CD14-positive monocyte (primary cell): ENCODE measurements around the gene INPP4A. TPM values are rescaled to one million over a fixed set of nuclear protein-coding genes. Genes with fewer than 3 reads are reported as not detected.

Experiments used
- DNase-seq, 3 donors: peaks; one replicate each; pipeline ENCODE4 v3.0.0-alpha.2; 2011 to 2022
- H2AFZ ChIP-seq: 2 replicates; pipeline ENCODE4 v1.6.0; 2012; ENCODE audit warnings: mild to moderate bottlenecking, low read depth, low read length, inconsistent platforms; ENCODE audit not compliant: insufficient read depth, poor library complexity, severe bottlenecking
- H3K27ac ChIP-seq, 2 donors: 1 replicate in 1 of 2; 2 replicates in 1 of 2; pipeline ENCODE4 v1.5.1; 2012 to 2013; ENCODE audit warnings: low read length in 2 of 2, control low read depth in 1 of 2, inconsistent platforms in 1 of 2, low read depth in 1 of 2, mild to moderate bottlenecking in 1 of 2
- H3K27me3 ChIP-seq, 2 donors: one replicate each; pipeline versions ENCODE4 v1.6.0 to v1.6.1; 2011 to 2013; ENCODE audit warnings: low read length in 2 of 2; ENCODE audit not compliant: control insufficient read depth in 2 of 2, insufficient read depth in 2 of 2
- H3K36me3 ChIP-seq, 2 donors: replicated peaks in 1 of 2; 1 replicate in 1 of 2; 2 replicates in 1 of 2; pipeline versions ENCODE4 v1.5.1 to v1.6.1; 2012 to 2013; ENCODE audit warnings: low read length in 2 of 2, control low read depth in 1 of 2, inconsistent platforms in 1 of 2, mild to moderate bottlenecking in 1 of 2; ENCODE audit not compliant: insufficient read depth in 2 of 2, control insufficient read depth in 1 of 2
- H3K4me1 ChIP-seq, 2 donors: 1 replicate in 1 of 2; 2 replicates in 1 of 2; pipeline versions ENCODE4 v1.5.1 to v1.6.1; 2012 to 2013; ENCODE audit warnings: low read length in 2 of 2, control low read depth in 1 of 2, inconsistent platforms in 1 of 2, mild to moderate bottlenecking in 1 of 2, moderate library complexity in 1 of 2; ENCODE audit not compliant: insufficient read depth in 2 of 2, control insufficient read depth in 1 of 2
- H3K4me2 ChIP-seq: replicated peaks from 2 replicates; pipeline ENCODE3; 2012; ENCODE audit warnings: low read length, moderate library complexity, mild to moderate bottlenecking; ENCODE audit not compliant: poor library complexity, severe bottlenecking; ENCODE audit errors: extremely low read depth
- H3K4me3 ChIP-seq, 3 experiments: fragments of 200-600 bp in 1 of 3; sonication (generic) in 1 of 3; replicated peaks in 1 of 3; 1 replicate in 2 of 3; 2 replicates in 1 of 3; pipeline ENCODE4 v1.5.1; 2011 to 2013; ENCODE audit warnings: low read length in 3 of 3, mild to moderate bottlenecking in 3 of 3, control low read depth in 2 of 3, low read depth in 2 of 3, inconsistent platforms in 1 of 3, moderate library complexity in 1 of 3
- H3K79me2 ChIP-seq: 2 replicates; pipeline ENCODE4 v1.6.0; 2012; ENCODE audit warnings: mild to moderate bottlenecking, control low read depth, inconsistent platforms, low read length, moderate library complexity; ENCODE audit not compliant: insufficient read depth
- H3K9ac ChIP-seq: 2 replicates; pipeline ENCODE4 v1.6.0; 2017; ENCODE audit warnings: low read length, mild to moderate bottlenecking; ENCODE audit not compliant: insufficient read depth, poor library complexity, severe bottlenecking
- H3K9me3 ChIP-seq, 2 donors: replicated peaks in 1 of 2; 1 replicate in 1 of 2; 2 replicates in 1 of 2; pipeline versions ENCODE4 v1.5.1 to v1.6.1; 2012 to 2013; ENCODE audit warnings: low read length in 2 of 2, control low read depth in 1 of 2; ENCODE audit not compliant: control insufficient read depth in 1 of 2, insufficient read depth in 1 of 2
- H4K20me1 ChIP-seq: 2 replicates; pipeline ENCODE4 v1.6.0; 2012; ENCODE audit warnings: mild to moderate bottlenecking, low read length, control low read depth, moderate library complexity; ENCODE audit not compliant: insufficient read depth
- H3K27ac Mint-ChIP-seq, 7 donors: one replicate each; pipeline ENCODE4 v1.8.0; 2020; ENCODE audit warnings: mild to moderate bottlenecking in 7 of 7, mixed read lengths in 7 of 7, moderate library complexity in 6 of 7, inconsistent platforms in 2 of 7
- H3K27me3 Mint-ChIP-seq, 3 donors: one replicate each; pipeline ENCODE4 v1.8.0; 2021 to 2022; ENCODE audit warnings: low read depth in 3 of 3, mild to moderate bottlenecking in 3 of 3, mixed read lengths in 3 of 3, moderate library complexity in 3 of 3, inconsistent platforms in 1 of 3
- H3K36me3 Mint-ChIP-seq, 2 donors: one replicate each; pipeline ENCODE4 v1.8.0; 2020; ENCODE audit warnings: mixed read lengths in 2 of 2, inconsistent platforms in 1 of 2, mild to moderate bottlenecking in 1 of 2
- H3K4me1 Mint-ChIP-seq: one replicate; pipeline ENCODE4 v1.8.0; 2020; ENCODE audit warnings: mild to moderate bottlenecking, mixed read lengths
- H3K4me3 Mint-ChIP-seq, 2 donors: one replicate each; pipeline ENCODE4 v1.8.0; 2020; ENCODE audit warnings: mild to moderate bottlenecking in 2 of 2, mixed read lengths in 2 of 2, moderate library complexity in 1 of 2
- H3K9me3 Mint-ChIP-seq, 7 donors: one replicate each; pipeline ENCODE4 v1.8.0; 2020 to 2022; ENCODE audit warnings: mixed read lengths in 7 of 7, mild to moderate bottlenecking in 6 of 7, moderate library complexity in 6 of 7, inconsistent platforms in 2 of 7
- WGBS: methylation state at CpG from one replicate; pipeline ENCODE4 v1.1.5; 2013; ENCODE audit warnings: missing lambda C conversion rate; ENCODE audit not compliant: insufficient coverage; 5-methylcytosine and 5-hydroxymethylcytosine counted together
- intact Hi-C, 2 donors: fragments of 100-400 bp; cut with micrococcal nuclease; formaldehyde crosslinking; loops; one replicate each; pipeline versions ENCODE4 v1.15.0 to v1.15.1; 2023
- polyA plus RNA-seq, 3 donors: library from polyadenylated mRNA; depleted of rRNA in 1 of 3; unstranded in 2 of 3; stranded (reverse) in 1 of 3; fragments of 300-500 nt in 2 of 3; fragments of >200 nt in 1 of 3; fragmentation: Illumina TruSeq in 2 of 3; gene quantifications; 1 replicate in 2 of 3; 2 replicates in 1 of 3; pipeline ENCODE4 v1.2.3, GENCODE V29; 2012 to 2021
- TF ChIP-seq, protein P1 (sequence below): fragments of 200-600 bp; IDR thresholded peaks from one replicate; pipeline ENCODE4 v1.8.0; 2022; ENCODE audit warnings: antibody characterized with exemption, mild to moderate bottlenecking

Gene INPP4A
- polyA plus RNA-seq, 3 donors, result 13.7 to 52.4 (median 20.7) TPM

DNA sequence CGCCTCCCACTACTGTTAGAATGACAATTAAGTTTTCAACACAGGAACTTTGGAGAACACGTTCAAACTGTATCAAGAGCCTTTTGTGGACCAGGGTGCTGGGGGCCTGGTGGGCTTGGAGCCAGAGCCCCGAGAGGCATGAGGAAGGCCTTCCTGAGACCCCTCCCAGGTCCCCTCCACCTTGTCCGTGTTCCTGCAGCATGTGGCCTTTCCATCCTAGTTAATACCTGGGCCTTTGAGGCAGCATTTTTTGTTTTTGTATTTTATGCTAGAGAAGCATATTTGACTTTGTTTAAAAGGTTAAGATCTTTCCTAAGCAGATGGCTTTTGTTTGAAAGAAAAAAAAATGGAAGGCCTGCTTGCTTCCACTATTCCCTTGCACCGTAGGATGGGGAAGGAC is 68.0 kb downstream of the INPP4A start:
- Mint-ChIP-seq H3K27ac (peak overlapping the region in 5 of 7 donors; percentile 53 to 89 (median 61)), H3K4me3 (no peak overlapping the region), H3K36me3 (peaks cover 30 to 34% of the 10 kb centered on the region in 2 donors), H3K4me1 (peaks cover 85% of the 10 kb centered on the region), H3K9me3 (no peaks in the 10 kb centered on the region), H3K27me3 (peaks cover 0 to 1% (median 0%) of the 10 kb centered on the region in 3 donors)
- peaks cover 63% of the 10 kb centered on the region in 2 donors for H3K4me1 ChIP-seq
- H3K4me3 ChIP-seq, result no peak overlapping the region
- H3K36me3 ChIP-seq, result peaks cover 3 to 7% of the 10 kb centered on the region in 2 donors
- no peak overlapping the region for H3K9ac ChIP-seq
- H2AFZ ChIP-seq, result no peak overlapping the region
- no peaks in the 10 kb centered on the region for H3K9me3 ChIP-seq
- intact Hi-C loops, result no loop called here
- WGBS, result 94% methylated on average over 2 of the region's 5 CpGs
- no peaks in the 10 kb centered on the region for H4K20me1 ChIP-seq
- H3K27ac ChIP-seq, result peak overlapping the region in 1 of 2 donors; percentile 29
- no peak overlapping the region for H3K4me2 ChIP-seq
- no peak for DNase-seq
- TF ChIP-seq, protein P1, sequence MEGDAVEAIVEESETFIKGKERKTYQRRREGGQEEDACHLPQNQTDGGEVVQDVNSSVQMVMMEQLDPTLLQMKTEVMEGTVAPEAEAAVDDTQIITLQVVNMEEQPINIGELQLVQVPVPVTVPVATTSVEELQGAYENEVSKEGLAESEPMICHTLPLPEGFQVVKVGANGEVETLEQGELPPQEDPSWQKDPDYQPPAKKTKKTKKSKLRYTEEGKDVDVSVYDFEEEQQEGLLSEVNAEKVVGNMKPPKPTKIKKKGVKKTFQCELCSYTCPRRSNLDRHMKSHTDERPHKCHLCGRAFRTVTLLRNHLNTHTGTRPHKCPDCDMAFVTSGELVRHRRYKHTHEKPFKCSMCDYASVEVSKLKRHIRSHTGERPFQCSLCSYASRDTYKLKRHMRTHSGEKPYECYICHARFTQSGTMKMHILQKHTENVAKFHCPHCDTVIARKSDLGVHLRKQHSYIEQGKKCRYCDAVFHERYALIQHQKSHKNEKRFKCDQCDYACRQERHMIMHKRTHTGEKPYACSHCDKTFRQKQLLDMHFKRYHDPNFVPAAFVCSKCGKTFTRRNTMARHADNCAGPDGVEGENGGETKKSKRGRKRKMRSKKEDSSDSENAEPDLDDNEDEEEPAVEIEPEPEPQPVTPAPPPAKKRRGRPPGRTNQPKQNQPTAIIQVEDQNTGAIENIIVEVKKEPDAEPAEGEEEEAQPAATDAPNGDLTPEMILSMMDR, result no peak
- H3K27me3 ChIP-seq, result no peaks in the 10 kb centered on the region
- peaks cover 83% of the 10 kb centered on the region for H3K79me2 ChIP-seq

DNA sequence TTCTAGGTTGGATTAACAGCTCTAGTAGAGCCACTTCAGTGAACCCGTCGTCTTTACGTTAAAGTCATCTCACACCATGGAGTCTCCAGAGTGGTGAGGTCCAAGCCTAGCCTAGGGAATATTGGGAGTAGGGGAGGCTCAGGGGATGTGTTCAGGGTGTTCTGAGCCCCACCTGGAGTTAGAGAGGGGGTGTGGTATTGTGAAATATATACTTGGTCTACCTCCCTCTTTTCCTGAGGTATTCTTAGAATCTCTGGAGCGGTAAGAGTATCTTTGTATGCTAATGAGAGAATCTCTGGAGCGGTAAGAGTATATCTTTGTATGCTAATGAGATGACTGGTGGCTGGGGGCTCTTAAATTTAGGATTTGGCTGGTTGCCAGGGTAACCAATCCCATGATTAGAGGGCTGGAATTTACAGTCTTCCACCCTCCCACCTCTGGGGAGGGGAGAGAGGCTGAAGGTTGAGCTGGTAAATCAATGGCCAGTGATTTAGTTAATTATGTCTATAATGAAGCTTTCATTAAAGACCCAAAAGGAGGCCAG is 69.5 kb downstream of the INPP4A start:
- Mint-ChIP-seq H3K4me1 (peaks cover 77% of the 10 kb centered on the region), H3K27me3 (peaks cover 0 to 1% (median 0%) of the 10 kb centered on the region in 3 donors), H3K36me3 (peaks cover 36 to 39% of the 10 kb centered on the region in 2 donors), H3K9me3 (no peaks in the 10 kb centered on the region), H3K4me3 (no peak overlapping the region), H3K27ac (peak overlapping the region; percentile 73 to 94 (median 90))
- peaks cover 91% of the 10 kb centered on the region for H3K79me2 ChIP-seq
- H3K4me2 ChIP-seq, result no peak overlapping the region
- H3K27me3 ChIP-seq, result no peaks in the 10 kb centered on the region
- no peak for DNase-seq
- peaks cover 53 to 54% of the 10 kb centered on the region in 2 donors for H3K4me1 ChIP-seq
- H3K9ac ChIP-seq, result no peak overlapping the region
- H3K4me3 ChIP-seq, result no peak overlapping the region
- intact Hi-C loops, result no loop called here
- WGBS, result 100% methylated on average over 3 of the region's 5 CpGs
- H4K20me1 ChIP-seq, result peaks cover 12% of the 10 kb centered on the region
- H2AFZ ChIP-seq, result no peak overlapping the region
- peaks cover 3 to 11% of the 10 kb centered on the region in 2 donors for H3K36me3 ChIP-seq
- TF ChIP-seq, protein P1, result no peak
- H3K9me3 ChIP-seq, result no peaks in the 10 kb centered on the region
- H3K27ac ChIP-seq, result peak overlapping the region in 1 of 2 donors; percentile 79
